Ishikawa (cell line): ENCODE results near the gene CDK19.

Experiments used
- CEBPB ChIP-seq: IDR thresholded peaks from 2 replicates; pipeline ENCODE4 v1.6.1; 2012
- CREB1 ChIP-seq: IDR thresholded peaks from 2 replicates; pipeline ENCODE4 v1.6.1; 2012; ENCODE audit warnings: low read depth
- EGR1 ChIP-seq: IDR thresholded peaks from 2 replicates; pipeline ENCODE4 v1.6.1; 2012
- EP300 ChIP-seq: IDR thresholded peaks from 2 replicates; pipeline ENCODE4 v1.6.1; 2012; ENCODE audit warnings: borderline replicate concordance
- FOXM1 ChIP-seq: IDR thresholded peaks from 2 replicates; pipeline ENCODE4 v1.6.1; 2012; ENCODE audit warnings: low read depth, borderline replicate concordance
- NFIC ChIP-seq: IDR thresholded peaks from 2 replicates; pipeline ENCODE4 v1.6.1; 2012
- RAD21 ChIP-seq: IDR thresholded peaks from 2 replicates; pipeline ENCODE4 v1.6.1; 2012; ENCODE audit warnings: low read depth
- TAF1 ChIP-seq: IDR thresholded peaks from 2 replicates; pipeline ENCODE4 v1.6.1; 2012; ENCODE audit warnings: low read depth, mild to moderate bottlenecking
- TCF12 ChIP-seq: IDR thresholded peaks from 2 replicates; pipeline ENCODE4 v1.6.1; 2012; ENCODE audit warnings: low read depth
- TEAD4 ChIP-seq: IDR thresholded peaks from 2 replicates; pipeline ENCODE4 v1.6.1; 2012
- YY1 ChIP-seq: IDR thresholded peaks from 2 replicates; pipeline ENCODE4 v1.6.1; 2012; ENCODE audit warnings: low read depth
- ZBTB7A ChIP-seq: IDR thresholded peaks from 2 replicates; pipeline ENCODE4 v1.6.1; 2012; ENCODE audit warnings: low read depth
- TF ChIP-seq, protein P1 (sequence below): IDR thresholded peaks from 2 replicates; pipeline ENCODE4 v1.6.1; 2012; ENCODE audit warnings: low read depth, mild to moderate bottlenecking
- TF ChIP-seq, protein P2 (sequence below): IDR thresholded peaks from 2 replicates; pipeline ENCODE4 v1.6.1; 2012
- TF ChIP-seq, protein P3 (sequence below): IDR thresholded peaks from 2 replicates; pipeline ENCODE4 v1.6.1; 2012

CDK19 gene

DNA sequence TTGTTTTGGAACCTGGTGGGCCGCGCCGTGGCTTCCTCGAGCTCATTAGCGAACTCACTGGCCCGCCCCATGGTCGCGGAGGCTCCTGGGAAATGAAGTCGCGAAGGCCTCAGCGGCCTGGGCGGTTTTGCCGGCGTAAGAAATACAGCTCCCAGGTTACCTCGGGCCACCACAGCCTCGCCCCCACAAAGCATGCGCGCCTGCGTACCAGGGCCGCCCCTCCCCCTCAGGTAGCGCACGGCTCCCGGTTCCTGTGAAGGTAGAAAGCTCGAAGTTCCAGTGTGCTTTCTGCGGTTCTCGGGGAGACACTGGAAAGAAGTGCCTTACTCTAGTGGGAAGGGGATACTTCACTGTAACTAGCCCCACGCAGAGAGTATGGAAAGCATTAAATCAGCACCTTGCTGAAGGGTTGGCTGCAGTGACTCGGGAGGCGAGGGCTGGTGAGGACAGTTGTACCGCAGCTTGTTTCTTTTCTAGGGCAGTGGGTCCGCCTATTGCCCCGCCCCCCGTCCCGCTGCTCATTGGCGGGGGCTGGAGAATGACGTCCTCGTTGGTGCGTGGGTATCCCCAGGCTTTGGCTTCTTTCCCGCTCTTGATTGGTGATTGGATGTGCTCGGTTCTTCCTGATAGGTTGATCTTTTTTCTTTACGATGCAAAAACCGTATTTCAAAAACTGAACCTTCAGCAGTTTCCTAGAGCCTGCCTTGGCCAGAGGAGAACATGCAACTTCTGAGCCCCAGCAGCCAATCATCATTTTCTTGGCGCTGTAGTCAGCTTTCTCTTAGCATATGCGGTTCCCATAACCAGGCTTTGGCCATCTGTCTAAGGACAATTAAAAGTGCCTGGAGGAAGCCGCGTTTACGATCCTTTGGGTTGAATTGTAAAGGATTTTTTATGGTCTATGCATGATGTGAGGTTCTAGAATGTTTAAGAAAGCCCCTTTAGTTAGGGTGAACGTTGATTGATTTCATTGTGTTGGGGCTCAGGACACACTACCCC lies at the start of gene CDK19:
Gene CDK19, minus strand, starts transcription at position 59 of the 999 bp plus-strand sequence. CDS start 333 bp downstream, outside the sequence.
- TF ChIP-seq TAF1: peak; percentile 63
- no peak; the same call in 1 of the 2 replicates for TF ChIP-seq EP300
- TF ChIP-seq, protein P1, sequence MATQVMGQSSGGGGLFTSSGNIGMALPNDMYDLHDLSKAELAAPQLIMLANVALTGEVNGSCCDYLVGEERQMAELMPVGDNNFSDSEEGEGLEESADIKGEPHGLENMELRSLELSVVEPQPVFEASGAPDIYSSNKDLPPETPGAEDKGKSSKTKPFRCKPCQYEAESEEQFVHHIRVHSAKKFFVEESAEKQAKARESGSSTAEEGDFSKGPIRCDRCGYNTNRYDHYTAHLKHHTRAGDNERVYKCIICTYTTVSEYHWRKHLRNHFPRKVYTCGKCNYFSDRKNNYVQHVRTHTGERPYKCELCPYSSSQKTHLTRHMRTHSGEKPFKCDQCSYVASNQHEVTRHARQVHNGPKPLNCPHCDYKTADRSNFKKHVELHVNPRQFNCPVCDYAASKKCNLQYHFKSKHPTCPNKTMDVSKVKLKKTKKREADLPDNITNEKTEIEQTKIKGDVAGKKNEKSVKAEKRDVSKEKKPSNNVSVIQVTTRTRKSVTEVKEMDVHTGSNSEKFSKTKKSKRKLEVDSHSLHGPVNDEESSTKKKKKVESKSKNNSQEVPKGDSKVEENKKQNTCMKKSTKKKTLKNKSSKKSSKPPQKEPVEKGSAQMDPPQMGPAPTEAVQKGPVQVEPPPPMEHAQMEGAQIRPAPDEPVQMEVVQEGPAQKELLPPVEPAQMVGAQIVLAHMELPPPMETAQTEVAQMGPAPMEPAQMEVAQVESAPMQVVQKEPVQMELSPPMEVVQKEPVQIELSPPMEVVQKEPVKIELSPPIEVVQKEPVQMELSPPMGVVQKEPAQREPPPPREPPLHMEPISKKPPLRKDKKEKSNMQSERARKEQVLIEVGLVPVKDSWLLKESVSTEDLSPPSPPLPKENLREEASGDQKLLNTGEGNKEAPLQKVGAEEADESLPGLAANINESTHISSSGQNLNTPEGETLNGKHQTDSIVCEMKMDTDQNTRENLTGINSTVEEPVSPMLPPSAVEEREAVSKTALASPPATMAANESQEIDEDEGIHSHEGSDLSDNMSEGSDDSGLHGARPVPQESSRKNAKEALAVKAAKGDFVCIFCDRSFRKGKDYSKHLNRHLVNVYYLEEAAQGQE: no peak
- TF ChIP-seq, protein P2, sequence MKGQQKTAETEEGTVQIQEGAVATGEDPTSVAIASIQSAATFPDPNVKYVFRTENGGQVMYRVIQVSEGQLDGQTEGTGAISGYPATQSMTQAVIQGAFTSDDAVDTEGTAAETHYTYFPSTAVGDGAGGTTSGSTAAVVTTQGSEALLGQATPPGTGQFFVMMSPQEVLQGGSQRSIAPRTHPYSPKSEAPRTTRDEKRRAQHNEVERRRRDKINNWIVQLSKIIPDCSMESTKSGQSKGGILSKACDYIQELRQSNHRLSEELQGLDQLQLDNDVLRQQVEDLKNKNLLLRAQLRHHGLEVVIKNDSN: no peak; the same call in 1 of the 2 replicates
- peak; percentile 51; the same call in 1 of the 2 replicates for TF ChIP-seq CREB1
- TF ChIP-seq NFIC: peak; percentile 16; the same call in 1 of the 2 replicates
- TF ChIP-seq, protein P3, sequence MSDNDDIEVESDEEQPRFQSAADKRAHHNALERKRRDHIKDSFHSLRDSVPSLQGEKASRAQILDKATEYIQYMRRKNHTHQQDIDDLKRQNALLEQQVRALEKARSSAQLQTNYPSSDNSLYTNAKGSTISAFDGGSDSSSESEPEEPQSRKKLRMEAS: peak; percentile 75; the same call in 1 of the 2 replicates
- TF ChIP-seq ZBTB7A: no peak
- TF ChIP-seq FOXM1: peak; percentile 81; the same call in 1 of the 2 replicates
- peak; percentile 21; the same call in 1 of the 2 replicates for TF ChIP-seq YY1
- peak; percentile 85 for TF ChIP-seq TEAD4
- TF ChIP-seq TCF12: peak; percentile 78
- peak; percentile 64 for TF ChIP-seq EGR1

DNA sequence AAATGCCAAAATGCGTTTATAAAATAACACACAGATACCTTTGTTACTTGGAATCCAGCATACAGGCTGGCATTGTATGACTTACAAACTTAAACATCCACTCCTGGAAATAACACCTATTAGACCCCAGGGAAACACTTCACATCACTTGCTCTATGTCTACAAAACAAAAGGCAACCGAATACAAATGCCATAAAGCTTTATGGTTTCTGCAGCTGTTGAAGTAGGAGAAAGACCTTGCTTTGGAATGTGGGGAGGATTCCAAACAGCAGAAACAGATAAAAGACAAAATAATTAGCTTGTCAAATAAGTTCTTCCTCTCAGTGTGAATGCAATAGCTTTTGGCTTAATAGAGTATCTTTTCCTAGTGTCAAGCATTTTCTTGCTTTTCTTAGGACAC lies 49.6 kb upstream of the CDK19 start:
- TF ChIP-seq, protein P3: no peak

DNA sequence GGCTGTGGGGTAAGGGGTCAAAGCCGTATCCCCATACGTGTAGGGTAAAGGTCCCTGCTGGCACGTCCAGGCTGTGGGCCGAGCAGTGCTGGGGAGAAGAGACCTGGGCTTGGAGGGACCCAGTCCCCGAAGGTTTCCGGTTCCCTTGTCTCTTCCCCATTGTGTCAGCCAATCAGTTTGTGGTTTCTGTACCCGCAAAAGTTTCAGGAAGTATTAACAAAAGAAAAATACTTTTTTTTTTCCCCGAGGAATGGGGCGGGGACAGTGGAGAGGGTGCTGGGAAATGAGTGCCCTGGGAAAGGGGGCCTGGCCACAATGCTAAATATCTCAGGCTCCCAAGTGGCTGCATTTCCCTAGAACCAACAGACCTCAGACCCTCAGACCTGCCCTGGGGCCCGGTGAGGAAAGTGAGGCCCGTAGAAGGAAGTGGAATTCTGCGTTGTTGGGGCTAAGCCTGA lies 44.1 kb upstream of the CDK19 start:
- TF ChIP-seq TCF12: no peak
- TF ChIP-seq, protein P2: no peak
- TF ChIP-seq CEBPB: no peak
- no peak for TF ChIP-seq TEAD4
- TF ChIP-seq, protein P3: no peak
- no peak for TF ChIP-seq RAD21
- TF ChIP-seq NFIC: no peak
- no peak for TF ChIP-seq ZBTB7A
- TF ChIP-seq FOXM1: no peak
- no peak for TF ChIP-seq CREB1
- no peak for TF ChIP-seq EP300
- no peak for TF ChIP-seq EGR1
- TF ChIP-seq, protein P1: no peak

DNA sequence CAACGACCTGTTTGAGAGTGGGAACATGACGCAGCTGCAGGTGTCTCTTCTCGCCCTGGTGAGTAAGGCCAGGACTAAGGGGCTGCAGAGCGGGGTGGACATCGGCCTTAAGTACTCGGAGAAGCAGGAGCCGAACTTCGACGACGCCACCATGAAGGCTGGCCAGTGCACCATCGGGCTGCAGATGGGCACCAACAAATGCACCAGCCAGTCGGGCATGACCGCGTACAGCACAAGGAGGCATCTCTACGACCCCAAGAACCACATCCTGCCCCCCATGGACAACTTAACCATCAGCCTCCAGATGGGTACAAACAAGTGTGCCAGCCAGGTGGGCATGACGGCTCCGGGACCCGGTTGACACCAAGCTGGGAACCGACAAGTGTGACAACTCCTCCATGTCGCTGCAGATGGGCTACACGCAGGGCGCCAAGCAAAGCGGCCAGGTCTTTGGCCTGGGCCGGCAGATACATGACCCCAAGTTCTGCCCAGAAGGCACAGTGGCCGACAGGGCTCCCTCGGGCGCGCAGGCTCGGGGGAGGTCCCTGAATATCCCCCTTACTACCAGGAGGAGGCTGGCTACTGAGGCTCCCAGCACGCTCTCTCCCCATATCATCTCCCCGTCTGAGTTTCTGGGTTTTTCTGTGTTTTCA lies 43.4 kb upstream of the CDK19 start:
- TF ChIP-seq EGR1 (no peak), TAF1 (no peak)
- TF ChIP-seq, protein P3: no peak

DNA sequence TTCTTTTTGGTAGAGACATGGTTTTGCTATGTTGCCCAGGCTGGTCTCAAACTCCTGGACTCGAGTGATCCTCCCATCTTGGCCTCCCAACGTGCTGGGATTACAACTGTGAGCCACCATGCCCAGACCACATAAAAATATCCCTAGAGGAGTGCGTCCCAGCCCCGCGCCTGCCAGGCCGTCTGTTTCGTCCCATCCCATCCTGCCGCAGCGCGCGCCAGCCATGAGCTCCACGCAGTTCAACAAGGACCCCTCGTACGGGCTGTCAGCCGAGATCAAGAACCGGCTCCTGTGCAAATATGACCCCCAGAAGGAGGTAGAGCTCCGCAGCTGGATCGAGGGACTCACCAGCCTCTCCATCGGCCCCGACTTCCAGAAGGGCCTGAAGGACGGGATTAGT lies 42.7 kb upstream of the CDK19 start:
- TF ChIP-seq NFIC: no peak
- TF ChIP-seq, protein P1: no peak
